ENCODE measurements around the gene ACP7.

ACP7 gene

GRCh38 chr19:39146686-39147450, 62.7 kb downstream of the ACP7 start:
- DNase-seq, result no peak

- no peak for DNase-seq
These were observed 63.3 kb downstream of the ACP7 start for GRCh38 chr19:39147480-39147879.

DNA sequence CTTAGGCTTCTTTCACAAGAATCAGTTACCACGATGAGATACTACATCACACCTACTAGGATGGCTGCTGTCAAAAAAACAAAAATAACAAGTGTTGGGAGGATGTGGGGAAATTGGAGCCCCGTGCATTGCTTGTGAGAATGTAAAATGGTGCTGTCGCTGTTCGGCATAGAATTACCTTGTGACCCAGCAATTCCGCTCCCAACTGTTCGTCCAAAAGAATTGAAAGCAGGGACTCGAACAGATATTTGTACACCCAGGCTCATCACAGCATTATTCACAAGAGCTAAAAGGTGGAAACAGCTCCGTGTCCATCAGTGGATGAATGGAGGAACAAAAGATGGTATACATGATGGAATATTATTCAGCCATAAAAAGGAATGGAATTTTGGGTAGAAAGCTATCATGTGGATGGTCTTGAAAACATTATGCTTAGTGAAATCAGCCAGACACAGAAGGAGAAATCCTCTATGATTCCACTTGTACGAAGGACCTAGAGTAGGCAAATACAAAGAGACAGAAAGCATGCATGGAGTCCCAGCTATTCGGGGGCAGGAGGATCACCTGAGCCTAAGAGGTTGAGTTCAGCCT, 64.9 kb downstream of the ACP7 start:
- no peak for DNase-seq

GRCh38 chr19:39150235-39150634, 66.1 kb downstream of the ACP7 start:
- DNase-seq, result no peak

GRCh38 chr19:39150807-39151600, 66.8 kb downstream of the ACP7 start:
- no peak for DNase-seq

DNA sequence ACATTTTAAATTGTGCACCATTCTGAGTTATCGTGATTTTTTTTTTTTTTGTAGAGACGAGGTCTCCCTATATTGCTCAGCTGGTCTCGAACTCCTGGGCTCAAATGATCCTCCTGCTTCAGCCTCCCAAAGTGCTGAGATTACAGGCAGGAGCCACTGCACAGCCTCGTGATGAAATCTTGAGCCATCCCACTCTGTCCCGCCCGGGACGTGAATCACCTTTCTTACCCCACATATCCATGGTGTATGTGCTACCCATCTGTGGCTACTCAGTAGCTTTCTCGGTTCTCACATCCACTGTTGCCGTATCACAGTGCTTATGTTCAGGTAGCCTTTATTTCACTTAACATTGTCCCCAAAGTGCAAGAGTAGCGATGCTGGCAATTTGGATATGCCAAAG, 67.9 kb downstream of the ACP7 start:
- no peak for DNase-seq

- no peak for DNase-seq
These were observed 70.0 kb downstream of the ACP7 start for GRCh38 chr19:39154100-39154628.

DNA sequence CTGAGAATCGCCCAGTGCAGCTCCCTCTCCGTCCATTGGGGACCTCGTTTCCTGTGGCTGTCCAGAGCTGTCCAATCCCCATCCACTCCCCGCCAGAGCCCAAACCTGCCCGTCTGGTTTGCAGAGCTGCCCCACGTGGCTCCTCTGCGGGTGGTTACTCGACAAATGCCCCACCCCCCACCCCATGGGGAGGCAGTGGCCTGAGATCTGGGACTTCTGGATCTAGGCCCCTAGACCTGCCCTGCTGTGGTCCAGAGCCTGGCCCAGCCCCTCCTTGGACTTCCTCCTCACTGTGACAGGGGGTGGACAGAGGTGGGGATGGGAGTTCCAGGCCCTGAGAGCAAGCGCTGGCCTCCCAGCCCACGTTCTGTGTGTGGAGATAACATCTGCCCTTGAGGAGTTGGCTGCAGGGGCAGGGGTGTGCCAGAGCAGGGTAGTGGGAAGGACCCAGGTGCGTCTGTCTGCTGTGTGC, 70.5 kb downstream of the ACP7 start:
- no peak for DNase-seq

- no peak for DNase-seq
These were observed 71.0 kb downstream of the ACP7 start for GRCh38 chr19:39155114-39155700.

DNA sequence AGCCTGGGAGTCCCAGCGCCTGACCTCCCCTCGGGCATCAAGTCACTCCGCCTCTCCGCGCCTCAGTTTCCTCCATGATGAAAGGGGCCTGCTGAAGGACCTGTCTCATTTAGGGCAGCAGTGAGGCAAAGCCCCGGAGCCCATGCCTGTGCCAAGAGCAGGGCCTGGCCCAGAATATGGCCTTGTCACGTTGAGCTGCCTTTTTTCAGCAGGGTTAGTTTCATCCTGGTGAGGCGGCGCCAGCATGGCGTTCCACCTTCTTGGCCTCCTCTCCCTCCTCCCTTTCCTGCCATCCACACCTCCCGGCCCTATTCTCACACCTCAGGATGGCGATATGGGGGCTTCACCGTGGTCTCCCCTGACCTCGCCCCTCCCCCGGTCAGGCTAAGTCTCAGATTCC, 71.6 kb downstream of the ACP7 start:
- no peak for DNase-seq

GRCh38 chr19:39156326-39157230, 72.4 kb downstream of the ACP7 start:
- DNase-seq, result no peak

DNA sequence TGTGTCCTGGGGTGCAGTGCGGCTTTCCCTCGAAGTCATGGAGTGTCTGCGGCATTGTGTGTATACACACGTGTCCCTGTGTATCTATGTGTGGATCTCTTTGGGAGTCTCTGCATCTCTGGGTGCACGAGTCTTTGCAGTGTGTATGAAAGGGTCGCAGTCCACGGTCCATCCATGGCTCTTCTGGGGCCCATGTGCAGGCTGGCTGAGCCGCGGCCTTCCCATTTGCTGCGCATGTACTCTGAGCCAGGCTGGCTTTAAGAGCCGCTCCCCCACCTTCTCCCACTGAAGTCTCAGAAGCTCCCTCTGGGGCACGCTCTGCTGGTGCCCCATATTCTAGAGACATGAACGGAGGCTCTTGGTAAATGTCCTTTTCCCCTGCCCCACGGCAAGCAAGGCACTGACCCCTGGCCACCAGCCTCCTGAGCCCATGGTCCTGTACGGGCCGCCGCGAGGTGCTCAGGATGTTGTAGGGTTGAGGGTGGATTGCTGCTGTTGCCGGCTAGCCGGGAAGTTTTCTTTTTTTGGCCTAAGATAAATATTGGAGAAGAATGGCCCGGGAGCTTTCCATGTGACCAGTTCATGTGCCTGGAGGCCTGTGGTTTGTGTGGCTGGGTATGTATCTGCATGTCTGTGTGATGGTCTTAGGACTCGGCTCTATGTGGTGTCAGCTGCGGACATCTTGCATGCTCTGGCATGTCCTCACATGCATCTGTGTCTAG, 73.3 kb downstream of the ACP7 start:
- DNase-seq, result no peak

GRCh38 chr19:39157997-39158389, 73.8 kb downstream of the ACP7 start:
- no peak for DNase-seq

GRCh38 chr19:39158646-39159260, 74.6 kb downstream of the ACP7 start:
- no peak for DNase-seq

DNA sequence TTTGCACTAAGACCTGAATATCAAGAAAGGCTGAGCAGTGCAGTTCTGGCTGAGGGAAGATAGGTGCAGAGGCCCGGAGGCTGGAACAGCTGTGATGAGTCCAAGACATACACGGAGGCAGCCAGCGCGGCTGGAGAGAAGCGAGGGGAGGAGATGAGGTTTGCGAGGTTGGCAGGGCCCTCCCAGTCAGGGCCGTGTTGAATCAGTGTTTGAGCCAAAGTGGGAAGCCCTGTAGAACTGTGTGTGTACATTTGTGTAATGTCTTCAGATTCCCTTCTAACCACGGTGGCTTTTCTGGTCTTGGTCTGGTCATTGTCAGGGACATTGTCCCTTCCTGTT, 76.3 kb downstream of the ACP7 start:
- no peak for DNase-seq
